HCT116 (cell line): Measurements from ENCODE around the gene CH25H. TPM values are rescaled to one million over a fixed set of nuclear protein-coding genes. Genes with fewer than 3 reads are reported as not detected.

Experiments
- ATAC-seq: fragments of 200-7000 bp; cut with Tn5 transposase; 2 replicates; pipeline ENCODE4 v1.9.1; 2020; ENCODE audit warnings: mild to moderate bottlenecking, moderate library complexity
- BruUV-seq: library from RNA; stranded (reverse); fragments of 400-500 nt; replicated peaks from 2 replicates; lab custom pipeline; 2021; lab: Mats Ljungman, UMichigan
- CTCF ChIA-PET: fragments of 300-600 bp; sonication (Branson Sonifier 250); formaldehyde crosslinking; loops from one replicate; lab custom pipeline; 2021; ENCODE audit warnings: antibody characterized with exemption; lab: Charles Lee
- POLR2A ChIA-PET: fragments of 300-600, 350-600 bp; sonication (Branson Sonifier 250); formaldehyde crosslinking; loops from one replicate; lab custom pipeline; 2021; ENCODE audit warnings: antibody characterized with exemption; lab: Charles Lee
- RAD21 ChIA-PET, 2 experiments: fragments of 300-600 bp; sonication (Branson Sonifier 250); formaldehyde crosslinking; loops; one replicate each; lab custom pipeline; 2023; ENCODE audit warnings: low total read pairs in 2 of 2; ENCODE audit not compliant: uncharacterized antibody in 2 of 2, unreplicated experiment in 2 of 2, low non-redundant PET in 1 of 2; lab: Charles Lee
- DNase-seq: peaks from one replicate; pipeline ENCODE4 v3.0.0-alpha.2; 2010; ENCODE audit warnings: low read depth, low spot score
- H2AFZ ChIP-seq: fragments of 200-600 bp; shearing (Covaris generic), sonication (generic); 2 replicates; pipeline ENCODE4 v1.6.1; 2017; ENCODE audit warnings: low read depth, mixed run types, mixed read lengths, antibody characterized with exemption, low read length; ENCODE audit not compliant: poor library complexity, severe bottlenecking
- H3K27ac ChIP-seq: 2 replicates; pipeline ENCODE4 v1.5.1; 2012; ENCODE audit warnings: low read depth, low read length
- H3K27me3 ChIP-seq: fragments of 200-600 bp; sonication (generic); 2 replicates; pipeline ENCODE4 v1.6.1; 2016; ENCODE audit warnings: mixed run types, low read length, mixed read lengths; ENCODE audit not compliant: insufficient read depth
- H3K36me3 ChIP-seq, 2 experiments: fragments of 200-500 bp in 1 of 2; fragments of 200-600 bp in 1 of 2; sonication (Bioruptor generic) in 1 of 2; sonication (generic) in 1 of 2; 2 replicates each; pipeline versions ENCODE4 v1.5.1 to v1.6.1; 2014 to 2016; ENCODE audit warnings: low read length in 2 of 2, inconsistent platforms in 1 of 2, mixed read lengths in 1 of 2, mixed run types in 1 of 2; ENCODE audit not compliant: insufficient read depth in 2 of 2, control insufficient read depth in 1 of 2
- H3K4me1 ChIP-seq, 2 experiments: fragments of 200-600 bp in 1 of 2; sonication (generic) in 1 of 2; 2 replicates each; pipeline versions ENCODE4 v1.5.1 to v1.6.1; 2012 to 2017; ENCODE audit warnings: low read length in 2 of 2, inconsistent platforms in 1 of 2, mild to moderate bottlenecking in 1 of 2, mixed read lengths in 1 of 2, mixed run types in 1 of 2, moderate library complexity in 1 of 2; ENCODE audit not compliant: insufficient read depth in 2 of 2, control insufficient read depth in 1 of 2
- H3K4me2 ChIP-seq: fragments of 200-600 bp; sonication (generic); 2 replicates; pipeline ENCODE4 v1.6.1; 2017; ENCODE audit warnings: mixed run types, low read length, mixed read lengths
- H3K4me3 ChIP-seq, 2 experiments: fragments of 200-600 bp in 1 of 2; sonication (generic) in 1 of 2; replicated peaks in 1 of 2; 2 replicates each; pipeline ENCODE4 v1.5.1; 2011 to 2016; ENCODE audit warnings: low read length in 2 of 2, control low read depth in 1 of 2, low read depth in 1 of 2, mild to moderate bottlenecking in 1 of 2, mixed read lengths in 1 of 2, mixed run types in 1 of 2
- H3K79me2 ChIP-seq: fragments of 200-600 bp; sonication (generic); 2 replicates; pipeline ENCODE4 v1.6.1; 2017; ENCODE audit warnings: mild to moderate bottlenecking, mixed run types, low read length, moderate library complexity, mixed read lengths; ENCODE audit not compliant: insufficient read depth
- H3K9ac ChIP-seq: fragments of 200-600 bp; sonication (generic); 2 replicates; pipeline ENCODE4 v1.6.1; 2016; ENCODE audit warnings: low read length, mixed read lengths
- H3K9me2 ChIP-seq: fragments of 200-600 bp; sonication (generic), shearing (Covaris generic); 2 replicates; pipeline ENCODE4 v1.6.1; 2017; ENCODE audit warnings: mixed run types, mild to moderate bottlenecking, moderate library complexity; ENCODE audit not compliant: insufficient read depth
- H3K9me3 ChIP-seq, 2 experiments: fragments of 200-500 bp in 1 of 2; fragments of 200-600 bp in 1 of 2; sonication (Bioruptor generic) in 1 of 2; sonication (generic) in 1 of 2; 2 replicates each; pipeline ENCODE4 v1.6.1; 2014 to 2017; ENCODE audit warnings: low read length in 2 of 2, mixed read lengths in 2 of 2, inconsistent platforms in 1 of 2, low read depth in 1 of 2, mild to moderate bottlenecking in 1 of 2, mixed run types in 1 of 2, moderate library complexity in 1 of 2; ENCODE audit not compliant: control insufficient read depth in 1 of 2, insufficient read depth in 1 of 2
- H4K20me1 ChIP-seq: fragments of 200-600 bp; sonication (generic), shearing (Covaris generic); 2 replicates; pipeline ENCODE4 v1.6.1; 2017; ENCODE audit warnings: mixed run types, mild to moderate bottlenecking, moderate library complexity; ENCODE audit not compliant: insufficient read depth
- POLR2AphosphoS5 ChIP-seq: IDR thresholded peaks from 2 replicates; pipeline ENCODE4 v1.6.1; 2011; ENCODE audit warnings: mild to moderate bottlenecking, low read depth, low read length, moderate library complexity
- RAD21 ChIP-seq: IDR thresholded peaks from 2 replicates; pipeline ENCODE4 v1.6.1; 2012; ENCODE audit warnings: low read depth, mild to moderate bottlenecking
- REST ChIP-seq: IDR thresholded peaks from 2 replicates; pipeline ENCODE4 v1.6.1; 2012; ENCODE audit warnings: low read depth
- TCF7L2 ChIP-seq: IDR thresholded peaks from 2 replicates; pipeline ENCODE4 v1.7.0; 2011; ENCODE audit warnings: borderline replicate concordance, inconsistent platforms; ENCODE audit not compliant: insufficient read depth, insufficient read length; ENCODE audit errors: extremely low read depth
- YY1 ChIP-seq: IDR thresholded peaks from 2 replicates; pipeline ENCODE4 v1.6.1; 2011; ENCODE audit warnings: low read length, low read depth, moderate library complexity, mild to moderate bottlenecking; ENCODE audit not compliant: insufficient replicate concordance; ENCODE audit errors: extremely low read depth
- ZFX ChIP-seq: fragments of 450-650 bp; IDR thresholded peaks from 2 replicates; pipeline ENCODE4 v1.6.1; 2017
- intact Hi-C: fragments of 100-400 bp; cut with micrococcal nuclease; formaldehyde crosslinking; loops from 2 replicates; pipeline ENCODE4 v1.10.0; 2022
- total RNA-seq: library from RNA; stranded (reverse); gene quantifications from one replicate; pipeline ENCODE4 v1.2.1, GENCODE V29; 2021; ENCODE audit not compliant: unreplicated experiment
- TF ChIP-seq, protein P1 (sequence below): IDR thresholded peaks from 2 replicates; pipeline ENCODE4 v1.6.1; 2011; ENCODE audit warnings: mild to moderate bottlenecking, low read length, moderate library complexity; ENCODE audit not compliant: insufficient replicate concordance; ENCODE audit errors: extremely low read depth
- TF ChIP-seq, protein P2 (sequence below), 3 experiments: fragments of 200-600 bp in 1 of 3; sonication (generic) in 1 of 3; IDR thresholded peaks in 2 of 3; conservative IDR thresholded peaks in 1 of 3; 2 replicates each; pipeline ENCODE4 v1.5.1; 2012 to 2017; ENCODE audit warnings: low read depth in 2 of 3, low read length in 2 of 3, antibody characterized with exemption in 1 of 3, borderline replicate concordance in 1 of 3, control low read depth in 1 of 3, mild to moderate bottlenecking in 1 of 3, mixed read lengths in 1 of 3, mixed run types in 1 of 3, moderate library complexity in 1 of 3; ENCODE audit not compliant: insufficient read depth in 1 of 3

Gene CH25H
- total RNA-seq, 1 experiment from 2014 or later, result not detected

- ChIA-PET POLR2A (no interaction called here), CTCF (interaction anchor here (0.7 to 2.5 kb wide), 8 partner anchors 182 to 351 kb away, joined by 3 to 13 read pairs (median 4); partner anchors contain the start of gene FAS), RAD21 (interaction anchor here in 1 of 2 experiments (0.8 kb wide), 1 partner anchor 184 kb away, joined by 3 read pairs; no protein-coding TSS in a partner anchor)
- DNase-seq (no peak), ATAC-seq (peak; percentile 61)
- no TSS peak for BruUV-seq
- no peaks in the 10 kb centered on the region for H3K36me3 ChIP-seq
- no peak overlapping the region for H3K4me3 ChIP-seq
- H3K79me2 ChIP-seq, result no peaks in the 10 kb centered on the region
- H4K20me1 ChIP-seq, result no peaks in the 10 kb centered on the region
- H3K27me3 ChIP-seq, result no peaks in the 10 kb centered on the region
- no peak overlapping the region for H3K9ac ChIP-seq
- H3K4me2 ChIP-seq, result no peak overlapping the region
- no peak overlapping the region for H2AFZ ChIP-seq
- H3K9me3 ChIP-seq, result no peaks in the 10 kb centered on the region
- TF ChIP-seq YY1, result no peak
- no peak for TF ChIP-seq TCF7L2
- no peak for TF ChIP-seq REST
- no peak for TF ChIP-seq ZFX
- peak; percentile 84 for TF ChIP-seq RAD21
- TF ChIP-seq, protein P1, sequence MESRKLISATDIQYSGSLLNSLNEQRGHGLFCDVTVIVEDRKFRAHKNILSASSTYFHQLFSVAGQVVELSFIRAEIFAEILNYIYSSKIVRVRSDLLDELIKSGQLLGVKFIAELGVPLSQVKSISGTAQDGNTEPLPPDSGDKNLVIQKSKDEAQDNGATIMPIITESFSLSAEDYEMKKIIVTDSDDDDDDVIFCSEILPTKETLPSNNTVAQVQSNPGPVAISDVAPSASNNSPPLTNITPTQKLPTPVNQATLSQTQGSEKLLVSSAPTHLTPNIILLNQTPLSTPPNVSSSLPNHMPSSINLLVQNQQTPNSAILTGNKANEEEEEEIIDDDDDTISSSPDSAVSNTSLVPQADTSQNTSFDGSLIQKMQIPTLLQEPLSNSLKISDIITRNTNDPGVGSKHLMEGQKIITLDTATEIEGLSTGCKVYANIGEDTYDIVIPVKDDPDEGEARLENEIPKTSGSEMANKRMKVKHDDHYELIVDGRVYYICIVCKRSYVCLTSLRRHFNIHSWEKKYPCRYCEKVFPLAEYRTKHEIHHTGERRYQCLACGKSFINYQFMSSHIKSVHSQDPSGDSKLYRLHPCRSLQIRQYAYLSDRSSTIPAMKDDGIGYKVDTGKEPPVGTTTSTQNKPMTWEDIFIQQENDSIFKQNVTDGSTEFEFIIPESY, result no peak
- TF ChIP-seq, protein P2, sequence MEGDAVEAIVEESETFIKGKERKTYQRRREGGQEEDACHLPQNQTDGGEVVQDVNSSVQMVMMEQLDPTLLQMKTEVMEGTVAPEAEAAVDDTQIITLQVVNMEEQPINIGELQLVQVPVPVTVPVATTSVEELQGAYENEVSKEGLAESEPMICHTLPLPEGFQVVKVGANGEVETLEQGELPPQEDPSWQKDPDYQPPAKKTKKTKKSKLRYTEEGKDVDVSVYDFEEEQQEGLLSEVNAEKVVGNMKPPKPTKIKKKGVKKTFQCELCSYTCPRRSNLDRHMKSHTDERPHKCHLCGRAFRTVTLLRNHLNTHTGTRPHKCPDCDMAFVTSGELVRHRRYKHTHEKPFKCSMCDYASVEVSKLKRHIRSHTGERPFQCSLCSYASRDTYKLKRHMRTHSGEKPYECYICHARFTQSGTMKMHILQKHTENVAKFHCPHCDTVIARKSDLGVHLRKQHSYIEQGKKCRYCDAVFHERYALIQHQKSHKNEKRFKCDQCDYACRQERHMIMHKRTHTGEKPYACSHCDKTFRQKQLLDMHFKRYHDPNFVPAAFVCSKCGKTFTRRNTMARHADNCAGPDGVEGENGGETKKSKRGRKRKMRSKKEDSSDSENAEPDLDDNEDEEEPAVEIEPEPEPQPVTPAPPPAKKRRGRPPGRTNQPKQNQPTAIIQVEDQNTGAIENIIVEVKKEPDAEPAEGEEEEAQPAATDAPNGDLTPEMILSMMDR (IDR thresholded peaks at IDR 0.05 in 2 of 3, conservative IDR thresholded peaks at IDR 0.05 in 1 of 3; ENCODE audit: borderline replicate concordance in 1 of 3, insufficient read depth in 1 of 3, low read depth in 2 of 3, low read length in 2 of 3), result peak; percentile 31 to 82 (median 51); a peak in 5 of 6 replicates
- TF ChIP-seq POLR2AphosphoS5, result no peak
- intact Hi-C loops, result loop anchor here (1.0 kb wide), 2 partner anchors 183 to 278 kb away; no protein-coding TSS in a partner anchor
- H3K27ac ChIP-seq, result no peak overlapping the region
- no peaks in the 10 kb centered on the region for H3K9me2 ChIP-seq
- peaks cover 4 to 5% of the 10 kb centered on the region in 2 experiments; a peak in 2 of 4 replicates for H3K4me1 ChIP-seq
Observed at GRCh38 chr10:89213191-89213808, 6.2 kb upstream of the CH25H start.
